NT2/D1 (cell line): Measurements from ENCODE around the gene ARSB.

Source experiments
- DNase-seq: peaks from one replicate; pipeline ENCODE4 v3.0.0-alpha.2; 2011; ENCODE audit warnings: low read depth, low spot score
- H3K27me3 ChIP-seq: 2 replicates; pipeline ENCODE4 v1.6.0; 2011; ENCODE audit warnings: mild to moderate bottlenecking; ENCODE audit not compliant: insufficient read length, insufficient read depth
- H3K36me3 ChIP-seq: 2 replicates; pipeline ENCODE4 v1.6.1; 2011; ENCODE audit warnings: mild to moderate bottlenecking, low read length, mixed read lengths; ENCODE audit not compliant: insufficient read depth, insufficient read length
- H3K4me1 ChIP-seq: 2 replicates; pipeline ENCODE4 v1.5.1; 2011; ENCODE audit not compliant: insufficient read depth, insufficient read length
- H3K4me3 ChIP-seq: 2 replicates; pipeline ENCODE4 v1.5.1; 2011; ENCODE audit warnings: low read depth; ENCODE audit not compliant: insufficient read length
- H3K9ac ChIP-seq: 2 replicates; pipeline ENCODE4 v1.6.0; 2011; ENCODE audit warnings: low read depth; ENCODE audit not compliant: insufficient read length
- H3K9me3 ChIP-seq: 2 replicates; pipeline ENCODE4 v1.5.1; 2011; ENCODE audit warnings: mild to moderate bottlenecking, low read length; ENCODE audit not compliant: insufficient read depth
- SUZ12 ChIP-seq: IDR thresholded peaks from 2 replicates; pipeline ENCODE4 v1.6.1; 2011; ENCODE audit not compliant: insufficient read length, insufficient read depth; ENCODE audit errors: extremely low read depth
- YY1 ChIP-seq: IDR thresholded peaks from 2 replicates; pipeline ENCODE4 v1.6.1; 2011; ENCODE audit not compliant: insufficient read length, insufficient read depth
- ZNF274 ChIP-seq: IDR thresholded peaks from 2 replicates; pipeline ENCODE4 v1.6.1; 2011; ENCODE audit warnings: mild to moderate bottlenecking, low read depth, low read length

ARSB gene

GRCh38 chr5:78908173-78909061 lies 76.7 kb downstream of the ARSB start:
- no peak for DNase-seq
- Histone ChIP-seq H3K9me3 (no peaks in the 10 kb centered on the region), H3K4me3 (no peak overlapping the region), H3K4me1 (no peaks in the 10 kb centered on the region), H3K9ac (no peak overlapping the region), H3K36me3 (no peaks in the 10 kb centered on the region), H3K27me3 (no peaks in the 10 kb centered on the region)
- TF ChIP-seq YY1, result no peak
- no peak for TF ChIP-seq SUZ12
- no peak for TF ChIP-seq ZNF274

DNA sequence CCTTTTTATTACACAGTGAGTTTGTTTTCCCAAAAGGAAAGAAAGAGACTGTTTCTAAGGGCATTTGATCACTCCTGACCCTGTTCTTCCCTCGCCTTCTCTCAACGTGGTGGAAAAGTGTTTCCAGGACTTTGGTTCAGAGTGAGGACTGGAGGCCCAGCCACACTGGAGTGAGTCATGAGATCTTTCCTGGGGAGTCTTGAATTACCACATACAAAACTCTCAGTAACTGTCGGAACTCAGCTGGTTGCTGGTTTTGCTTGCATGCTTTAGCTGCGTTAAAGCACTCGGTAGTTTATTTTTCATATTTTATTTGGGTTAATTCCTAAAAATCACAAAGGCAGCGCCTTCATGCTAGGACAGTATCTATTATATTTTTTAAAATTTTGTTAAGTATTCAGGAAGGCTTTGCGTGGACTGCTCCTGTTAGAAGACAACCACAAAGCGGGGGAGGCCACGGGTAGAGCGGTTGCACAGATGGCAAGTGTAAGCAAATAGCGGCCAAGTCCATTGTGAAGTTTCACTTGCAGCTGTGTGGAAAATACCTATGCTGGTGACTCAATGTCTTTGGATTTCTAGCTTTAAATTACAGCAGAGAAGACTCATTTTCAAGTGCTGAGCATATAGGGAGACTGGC lies 77.7 kb downstream of the ARSB start:
- no peaks in the 10 kb centered on the region for H3K4me1 ChIP-seq
- no peak overlapping the region for H3K4me3 ChIP-seq
- H3K36me3 ChIP-seq, result no peaks in the 10 kb centered on the region
- TF ChIP-seq YY1 (no peak), ZNF274 (no peak), SUZ12 (no peak)
- no peak overlapping the region for H3K9ac ChIP-seq
- H3K9me3 ChIP-seq, result no peaks in the 10 kb centered on the region
- DNase-seq, result no peak
- H3K27me3 ChIP-seq, result no peaks in the 10 kb centered on the region

DNA sequence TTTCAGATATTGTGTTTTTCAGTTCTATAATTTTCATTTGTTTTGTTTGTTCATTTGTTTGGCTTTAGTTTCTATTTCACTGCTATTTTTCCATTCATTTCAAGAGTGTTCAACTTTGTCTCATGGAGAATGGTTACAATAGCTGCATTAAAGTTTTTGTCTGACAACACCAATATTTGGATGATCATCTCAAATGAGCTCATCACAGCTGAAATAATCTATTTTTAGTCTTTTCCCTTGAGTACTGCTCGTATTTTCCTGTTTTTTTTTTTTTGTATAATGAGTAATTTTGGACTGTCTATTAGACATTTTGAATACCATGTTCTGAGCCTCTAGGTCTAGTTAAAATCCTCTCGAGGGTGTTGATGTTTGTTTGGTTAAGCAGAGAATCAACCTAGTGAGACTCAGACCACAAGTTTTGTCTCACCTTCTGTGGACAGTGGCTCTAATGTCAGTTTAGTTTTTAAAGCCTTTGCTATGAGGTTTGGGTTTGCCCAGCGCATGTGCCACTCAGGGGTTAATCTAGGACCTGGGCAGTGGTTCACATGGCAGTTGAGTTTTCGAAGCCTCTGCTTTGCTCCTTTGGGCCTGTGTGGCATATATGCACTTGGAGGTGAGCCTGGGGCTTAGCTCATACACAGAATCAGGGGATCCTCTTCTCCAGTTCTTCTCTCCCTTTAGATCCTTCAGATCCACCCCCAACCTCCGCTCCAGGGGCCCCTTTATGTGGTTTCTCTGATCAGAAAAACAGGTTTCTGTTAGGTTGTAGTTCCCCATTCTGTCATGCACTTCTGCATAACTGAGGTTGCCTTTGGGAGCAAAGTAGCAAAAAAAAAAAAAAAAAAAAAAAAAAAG lies 79.8 kb downstream of the ARSB start:
- Histone ChIP-seq H3K4me3 (no peak overlapping the region), H3K9me3 (no peaks in the 10 kb centered on the region), H3K27me3 (no peaks in the 10 kb centered on the region), H3K4me1 (no peaks in the 10 kb centered on the region), H3K9ac (no peak overlapping the region), H3K36me3 (no peaks in the 10 kb centered on the region)
- TF ChIP-seq YY1 (no peak), ZNF274 (no peak), SUZ12 (no peak)
- no peak for DNase-seq

DNA sequence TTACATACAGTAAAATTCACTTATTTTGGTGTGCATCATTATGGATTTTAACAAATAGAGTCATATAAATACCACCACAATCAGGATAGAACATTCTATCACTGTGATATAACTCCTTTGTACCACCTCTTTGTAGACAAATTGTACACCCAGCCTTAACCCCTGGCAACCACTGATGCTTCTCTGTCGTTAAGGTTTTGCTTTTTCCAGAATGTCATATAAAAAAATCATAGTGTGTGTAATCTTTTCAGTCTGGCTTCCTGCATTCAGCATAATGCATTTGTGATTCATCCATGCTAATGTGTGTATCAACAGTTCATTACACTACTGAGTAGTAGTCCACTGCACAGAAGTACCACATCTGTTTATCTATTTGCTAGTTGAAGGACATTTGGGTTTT lies 81.2 kb downstream of the ARSB start:
- Histone ChIP-seq H3K4me1 (no peaks in the 10 kb centered on the region), H3K36me3 (no peaks in the 10 kb centered on the region), H3K27me3 (no peaks in the 10 kb centered on the region), H3K9me3 (no peaks in the 10 kb centered on the region; the same call in 1 of the 2 replicates), H3K9ac (no peak overlapping the region), H3K4me3 (no peak overlapping the region)
- TF ChIP-seq YY1 (no peak), ZNF274 (no peak), SUZ12 (no peak)
- DNase-seq, result no peak

GRCh38 chr5:78903353-78903752 lies 81.8 kb downstream of the ARSB start:
- no peak for DNase-seq
- H3K36me3 ChIP-seq, result no peaks in the 10 kb centered on the region

DNA sequence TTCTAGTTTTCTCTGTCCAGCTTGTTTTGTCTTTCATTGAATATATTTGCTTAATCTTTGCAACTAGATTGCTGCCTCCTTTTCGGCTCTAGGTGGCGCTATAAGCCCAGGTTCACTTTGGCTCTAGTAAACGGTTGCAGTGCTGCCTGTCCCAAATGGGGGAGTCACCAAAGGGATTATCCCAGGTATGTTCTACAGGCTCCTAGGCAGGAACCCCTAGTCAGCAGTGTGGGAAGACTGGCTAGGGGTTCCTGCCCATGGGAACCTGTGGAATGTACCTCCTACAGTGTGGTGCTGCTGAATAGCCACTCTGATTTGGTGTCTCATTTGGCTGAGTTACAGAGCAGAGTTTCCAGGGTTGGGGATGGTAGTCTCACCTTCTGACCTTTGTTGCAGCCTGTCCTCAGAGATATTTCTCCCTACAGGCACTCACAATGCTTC lies 85.2 kb downstream of the ARSB start:
- TF ChIP-seq YY1, result no peak
- H3K9ac ChIP-seq, result no peak overlapping the region
- H3K36me3 ChIP-seq, result no peaks in the 10 kb centered on the region
- no peaks in the 10 kb centered on the region for H3K4me1 ChIP-seq
- H3K27me3 ChIP-seq, result no peaks in the 10 kb centered on the region
- no peak overlapping the region for H3K4me3 ChIP-seq
- peak; percentile 50 for DNase-seq
- no peaks in the 10 kb centered on the region; the same call in 1 of the 2 replicates for H3K9me3 ChIP-seq

More at GRCh38 chr5:78903353-78903752, 81.8 kb downstream of the ARSB start:
- TF ChIP-seq SUZ12, result no peak
- no peak for TF ChIP-seq ZNF274
- no peak for TF ChIP-seq YY1
- Histone ChIP-seq H3K27me3 (no peaks in the 10 kb centered on the region), H3K4me1 (no peaks in the 10 kb centered on the region), H3K9me3 (no peaks in the 10 kb centered on the region; the same call in 1 of the 2 replicates), H3K4me3 (no peak overlapping the region), H3K9ac (no peak overlapping the region)
